ENCODE data around the gene FCN3.
"Not testable (repeated sequence)": the region's sequence is repeated elsewhere in the genome, so short reads cannot be mapped to it uniquely, and the experiment has no call there.

FCN3 gene

GRCh38 chr1:27399251-27400025 lies 24.8 kb upstream of the FCN3 start:
- no peak for DNase-seq (ENCODE audit: low read depth)

- no peak for DNase-seq (ENCODE audit: low read depth)
These were observed 24.0 kb upstream of the FCN3 start for GRCh38 chr1:27398405-27399149.

- no peak for DNase-seq (ENCODE audit: low read depth)
These were observed 23.1 kb upstream of the FCN3 start for GRCh38 chr1:27397749-27398148.

GRCh38 chr1:27397110-27397509 lies 22.5 kb upstream of the FCN3 start:
- no peak for DNase-seq (ENCODE audit: low read depth)

GRCh38 chr1:27395441-27396195 lies 21.0 kb upstream of the FCN3 start:
- DNase-seq (ENCODE audit: low read depth): peak; percentile 46

- DNase-seq (ENCODE audit: low read depth): no peak
These were observed 20.3 kb upstream of the FCN3 start for GRCh38 chr1:27394925-27395324.

GRCh38 chr1:27394282-27394658 lies 19.6 kb upstream of the FCN3 start:
- no peak for DNase-seq (ENCODE audit: low read depth)

- DNase-seq (ENCODE audit: low read depth): no peak
These were observed 19.1 kb upstream of the FCN3 start for GRCh38 chr1:27393641-27394281.

- no peak for DNase-seq (ENCODE audit: low read depth)
These were observed 18.4 kb upstream of the FCN3 start for GRCh38 chr1:27392778-27393635.

- peak; percentile 90 for DNase-seq (ENCODE audit: low read depth)
These were observed 17.6 kb upstream of the FCN3 start, which contains the start of gene GPR3 for GRCh38 chr1:27392096-27392777. Gene GPR3, plus strand, starts transcription at chr1:27392622. Its CDS starts 1,177 bp downstream, at chr1:27393799.

GRCh38 chr1:27391511-27392095 lies 17.0 kb upstream of the FCN3 start:
- no peak for DNase-seq (ENCODE audit: low read depth)

GRCh38 chr1:27388337-27389005 lies 13.8 kb upstream of the FCN3 start:
- peak; percentile 47 for DNase-seq (ENCODE audit: low read depth)

- not testable (repeated sequence) for DNase-seq (ENCODE audit: low read depth)
These were observed 10.2 kb upstream of the FCN3 start for GRCh38 chr1:27384797-27385196.

- DNase-seq (ENCODE audit: low read depth): no peak
These were observed 9.0 kb upstream of the FCN3 start for GRCh38 chr1:27383661-27384060.

- DNase-seq (ENCODE audit: low read depth): no peak
These were observed 8.5 kb upstream of the FCN3 start, which contains the start of gene CD164L2 for GRCh38 chr1:27383039-27383605. Gene CD164L2, minus strand, starts transcription at chr1:27383333. Its CDS starts 94 bp downstream, at chr1:27383239.

GRCh38 chr1:27381969-27382762 lies 7.5 kb upstream of the FCN3 start:
- DNase-seq (ENCODE audit: low read depth): no peak

GRCh38 chr1:27380766-27381733 lies 6.4 kb upstream of the FCN3 start:
- no peak for DNase-seq (ENCODE audit: low read depth)
